ENCODE data around the gene GDPD4.
A peak's percentile ranks its signal among the peaks of the same experiment; 100 is the strongest.

Gene GDPD4

DNA sequence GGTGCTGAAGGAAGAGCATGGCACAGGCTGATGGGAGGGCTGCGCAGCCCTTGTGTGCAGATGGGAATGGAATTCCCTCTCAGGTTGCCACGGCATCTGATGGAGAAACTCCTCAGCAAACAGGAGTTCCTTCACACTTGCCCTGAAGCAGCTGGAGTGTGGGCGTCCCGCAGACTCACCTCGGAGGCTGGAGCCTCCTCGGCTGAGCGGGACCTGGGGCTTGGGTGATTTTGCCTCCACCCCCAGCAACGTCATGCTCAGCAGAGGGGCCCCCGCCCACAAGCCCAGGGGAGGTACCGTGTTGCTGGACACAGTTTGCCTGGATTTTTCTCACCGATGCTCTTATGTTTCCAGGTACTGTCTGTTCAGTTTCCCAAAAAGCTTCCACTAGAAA, 110.1 kb downstream of the GDPD4 start:
- TF ChIP-seq CTCF (IDR thresholded peaks at IDR 0.05; ENCODE audit: borderline replicate concordance, insufficient read depth, low read depth, low read length): no peak
- no peak overlapping the region for H3K4me3 ChIP-seq (ENCODE audit: low read depth, low read length)

GRCh38 chr11:77190331-77191075, 111.0 kb downstream of the GDPD4 start:
- no peak for TF ChIP-seq CTCF (IDR thresholded peaks at IDR 0.05; ENCODE audit: borderline replicate concordance, insufficient read depth, low read depth, low read length)
- H3K4me3 ChIP-seq (ENCODE audit: low read depth, low read length): no peak overlapping the region

- no peak overlapping the region for H3K4me3 ChIP-seq (ENCODE audit: low read depth, low read length)
- TF ChIP-seq CTCF (IDR thresholded peaks at IDR 0.05; ENCODE audit: borderline replicate concordance, insufficient read depth, low read depth, low read length): no peak
Observed at GRCh38 chr11:77189588-77190210, 111.8 kb downstream of the GDPD4 start.

GRCh38 chr11:77188633-77189491, 112.6 kb downstream of the GDPD4 start:
- no peak for TF ChIP-seq CTCF (IDR thresholded peaks at IDR 0.05; ENCODE audit: borderline replicate concordance, insufficient read depth, low read depth, low read length)
- no peak overlapping the region for H3K4me3 ChIP-seq (ENCODE audit: low read depth, low read length)

DNA sequence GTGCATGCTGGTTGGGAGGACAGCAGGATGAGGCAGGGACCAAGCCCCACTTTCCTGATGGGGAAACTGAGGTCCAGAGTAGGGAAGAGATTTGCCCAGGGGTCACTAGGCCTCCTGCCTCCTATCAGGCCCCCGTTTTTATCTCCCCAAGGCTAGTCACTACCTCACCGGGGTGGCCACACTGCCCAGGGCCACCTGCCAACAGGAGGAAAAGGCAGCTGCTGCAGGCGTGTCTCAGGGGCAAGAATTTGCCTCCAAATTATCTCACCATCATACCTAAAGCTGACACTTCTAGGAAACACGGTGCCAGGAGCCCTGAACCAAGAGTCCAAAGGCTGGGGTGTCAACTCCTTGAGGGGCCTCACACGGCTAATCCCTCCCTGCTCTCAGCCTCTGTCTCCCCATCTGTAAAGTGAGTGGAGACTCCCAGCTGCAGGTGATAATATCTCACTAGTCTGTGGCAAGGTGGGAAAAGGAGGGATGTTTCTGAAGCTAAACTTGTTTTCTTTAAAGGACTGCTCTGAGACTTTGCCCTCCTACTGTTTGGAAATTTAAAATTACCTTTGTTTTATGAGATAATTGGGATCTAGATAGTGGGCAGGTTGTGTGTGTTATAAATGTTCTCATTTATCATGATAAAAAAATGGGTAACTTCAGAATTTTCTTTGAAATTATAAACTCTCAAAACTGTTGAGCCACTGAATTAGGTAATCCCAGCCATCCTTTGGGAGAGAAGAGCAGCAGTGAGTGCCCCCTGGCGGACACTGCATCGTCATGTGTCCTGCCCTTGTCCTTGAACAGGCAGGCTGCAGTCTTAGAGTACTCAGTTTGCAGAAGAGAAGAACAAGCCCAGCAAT, 113.5 kb downstream of the GDPD4 start:
- no peak overlapping the region for H3K4me3 ChIP-seq (ENCODE audit: low read depth, low read length)
- peak; percentile 85 for TF ChIP-seq CTCF (IDR thresholded peaks at IDR 0.05; ENCODE audit: borderline replicate concordance, insufficient read depth, low read depth, low read length)

DNA sequence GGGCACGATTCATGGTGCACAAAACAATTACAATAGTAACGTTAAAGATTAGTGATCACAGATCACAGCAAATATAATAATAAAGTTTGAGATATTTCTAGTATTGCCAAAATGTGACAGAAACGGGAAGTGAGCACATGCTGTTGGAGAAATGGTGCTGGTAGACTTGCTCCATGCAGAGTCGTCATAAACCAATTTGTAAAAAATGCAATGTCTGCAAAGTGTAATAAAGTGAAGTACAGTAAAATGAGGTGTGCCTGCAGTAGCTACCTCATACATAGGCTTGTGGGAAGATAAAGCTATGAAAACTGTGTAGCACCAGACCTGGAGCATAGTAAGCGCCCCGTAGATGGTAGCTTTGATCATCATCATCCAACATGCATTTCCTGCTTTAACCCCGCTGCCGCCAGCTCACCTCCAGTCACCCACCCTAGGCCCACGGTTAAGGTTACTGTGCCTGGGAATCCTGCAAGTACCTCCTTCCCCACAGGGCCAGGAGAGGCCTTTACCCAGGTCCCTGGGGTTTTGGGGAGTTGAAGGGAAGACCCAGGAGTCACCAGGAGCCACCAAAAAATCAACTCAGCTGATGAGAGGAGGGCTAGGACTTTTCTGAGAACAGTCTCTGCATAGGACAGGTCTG, 114.3 kb downstream of the GDPD4 start:
- no peak overlapping the region for H3K4me3 ChIP-seq (ENCODE audit: low read depth, low read length)
- TF ChIP-seq CTCF (IDR thresholded peaks at IDR 0.05; ENCODE audit: borderline replicate concordance, insufficient read depth, low read depth, low read length): no peak

Data from GM12875 (cell line).